Right atrium auricular region (tissue), 2 donors: ENCODE data around the gene APOBEC4. TPM values are rescaled to one million over a fixed set of nuclear protein-coding genes. Genes with fewer than 3 reads are reported as not detected.
"Not testable (repeated sequence)": the region's sequence is repeated elsewhere in the genome, so short reads cannot be mapped to it uniquely, and the experiment has no call there.

Experiments
- DNase-seq: peaks from one replicate; pipeline ENCODE4 v3.0.0-alpha.2; 2019; ENCODE audit warnings: low spot score
- H3K27ac ChIP-seq, 2 donors: fragments of 200-600 bp; sonication (generic); 1 replicate in 1 of 2; 2 replicates in 1 of 2; pipeline ENCODE4 v1.5.1; 2016 to 2019
- H3K27me3 ChIP-seq, 2 donors: fragments of 200-600 bp; sonication (generic); one replicate each; pipeline versions ENCODE4 v1.5.1 to v1.6.0; 2017 to 2019
- H3K36me3 ChIP-seq: fragments of 200-600 bp; sonication (generic); one replicate; pipeline ENCODE4 v1.5.1; 2016
- H3K4me1 ChIP-seq, 2 donors: fragments of 200-600 bp; sonication (generic); one replicate each; pipeline versions ENCODE4 v1.5.1 to v1.6.0; 2017 to 2019
- H3K4me3 ChIP-seq, 2 donors: fragments of 200-600 bp; sonication (generic); 1 replicate in 1 of 2; 2 replicates in 1 of 2; pipeline ENCODE4 v1.5.1; 2017 to 2019; ENCODE audit warnings: mild to moderate bottlenecking in 1 of 2, moderate library complexity in 1 of 2
- H3K9me3 ChIP-seq, 2 donors: fragments of 200-600 bp; sonication (generic); one replicate each; pipeline ENCODE4 v1.5.1; 2019
- total RNA-seq, 2 donors: library from RNA; depleted of rRNA; stranded (reverse); fragments of >200 nt; gene quantifications; one replicate each; pipeline ENCODE4 v1.1.0, GENCODE V29; 2016
- TF ChIP-seq, protein P1 (sequence below), 2 donors: fragments of 200-600 bp; sonication (generic); IDR thresholded peaks; one replicate each; pipeline ENCODE4 v1.5.1; 2019; ENCODE audit warnings: antibody characterized with exemption in 2 of 2

The APOBEC4 gene
- total RNA-seq, 2 donors from 2014 or later, result not detected

GRCh38 chr1:183688341-183689060, 35.4 kb upstream of the APOBEC4 start:
- Histone ChIP-seq H3K9me3 (no peaks in the 10 kb centered on the region), H3K27me3 (no peaks in the 10 kb centered on the region), H3K36me3 (no peaks in the 10 kb centered on the region), H3K4me3 (no peak overlapping the region), H3K27ac (no peak overlapping the region), H3K4me1 (peaks cover 0 to 4% of the 10 kb centered on the region in 2 donors)
- DNase-seq, result no peak
- TF ChIP-seq, protein P1, sequence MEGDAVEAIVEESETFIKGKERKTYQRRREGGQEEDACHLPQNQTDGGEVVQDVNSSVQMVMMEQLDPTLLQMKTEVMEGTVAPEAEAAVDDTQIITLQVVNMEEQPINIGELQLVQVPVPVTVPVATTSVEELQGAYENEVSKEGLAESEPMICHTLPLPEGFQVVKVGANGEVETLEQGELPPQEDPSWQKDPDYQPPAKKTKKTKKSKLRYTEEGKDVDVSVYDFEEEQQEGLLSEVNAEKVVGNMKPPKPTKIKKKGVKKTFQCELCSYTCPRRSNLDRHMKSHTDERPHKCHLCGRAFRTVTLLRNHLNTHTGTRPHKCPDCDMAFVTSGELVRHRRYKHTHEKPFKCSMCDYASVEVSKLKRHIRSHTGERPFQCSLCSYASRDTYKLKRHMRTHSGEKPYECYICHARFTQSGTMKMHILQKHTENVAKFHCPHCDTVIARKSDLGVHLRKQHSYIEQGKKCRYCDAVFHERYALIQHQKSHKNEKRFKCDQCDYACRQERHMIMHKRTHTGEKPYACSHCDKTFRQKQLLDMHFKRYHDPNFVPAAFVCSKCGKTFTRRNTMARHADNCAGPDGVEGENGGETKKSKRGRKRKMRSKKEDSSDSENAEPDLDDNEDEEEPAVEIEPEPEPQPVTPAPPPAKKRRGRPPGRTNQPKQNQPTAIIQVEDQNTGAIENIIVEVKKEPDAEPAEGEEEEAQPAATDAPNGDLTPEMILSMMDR (IDR thresholded peaks at IDR 0.05), result no peak

GRCh38 chr1:183687546-183688304, 34.6 kb upstream of the APOBEC4 start:
- Histone ChIP-seq H3K4me3 (no peak overlapping the region), H3K27ac (no peak overlapping the region), H3K36me3 (no peaks in the 10 kb centered on the region), H3K27me3 (no peaks in the 10 kb centered on the region), H3K4me1 (no peaks in the 10 kb centered on the region), H3K9me3 (no peaks in the 10 kb centered on the region)
- no peak for DNase-seq
- TF ChIP-seq, protein P1 (IDR thresholded peaks at IDR 0.05), result no peak

- TF ChIP-seq, protein P1 (IDR thresholded peaks at IDR 0.05), result no peak
- no peaks in the 10 kb centered on the region for H3K27me3 ChIP-seq
- H3K4me3 ChIP-seq, result no peak overlapping the region
- DNase-seq, result no peak
- no peaks in the 10 kb centered on the region for H3K4me1 ChIP-seq
- H3K27ac ChIP-seq, result no peak overlapping the region
- H3K9me3 ChIP-seq, result no peaks in the 10 kb centered on the region
- no peaks in the 10 kb centered on the region for H3K36me3 ChIP-seq
Observed at GRCh38 chr1:183686229-183686628, 33.1 kb upstream of the APOBEC4 start.

DNA sequence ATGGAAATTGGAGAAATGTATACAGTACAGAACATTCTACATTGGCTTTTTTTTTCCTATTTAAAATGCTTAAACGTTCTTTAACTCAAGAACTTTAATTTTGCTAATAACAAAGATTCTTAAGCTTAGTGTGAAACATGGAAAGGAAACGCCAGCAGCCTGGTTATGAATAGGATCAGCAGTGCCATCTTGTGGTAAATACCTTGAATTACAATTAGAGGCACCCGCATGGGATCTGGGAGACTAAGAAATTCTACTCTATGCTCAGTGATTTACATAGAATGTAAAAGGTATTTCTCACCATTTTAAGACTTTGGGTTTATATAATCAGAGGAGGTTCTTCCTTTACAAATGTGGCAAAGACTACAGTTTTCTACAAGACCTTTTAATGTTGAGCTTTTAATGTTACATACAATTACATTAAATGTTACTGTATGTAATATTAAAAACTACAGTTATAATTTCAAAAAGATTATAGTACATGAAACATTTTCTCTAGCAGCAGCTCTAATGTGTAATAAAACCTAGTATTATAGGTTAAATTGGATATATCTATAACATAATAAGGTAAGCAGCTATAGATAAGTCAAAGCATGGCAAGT, 32.1 kb upstream of the APOBEC4 start:
- TF ChIP-seq, protein P1 (IDR thresholded peaks at IDR 0.05), result peak; percentile 65 to 78
- H3K27me3 ChIP-seq, result no peaks in the 10 kb centered on the region
- DNase-seq, result no peak
- no peaks in the 10 kb centered on the region for H3K36me3 ChIP-seq
- H3K27ac ChIP-seq, result no peak overlapping the region
- H3K4me1 ChIP-seq, result no peaks in the 10 kb centered on the region
- no peak overlapping the region for H3K4me3 ChIP-seq
- no peaks in the 10 kb centered on the region for H3K9me3 ChIP-seq

DNA sequence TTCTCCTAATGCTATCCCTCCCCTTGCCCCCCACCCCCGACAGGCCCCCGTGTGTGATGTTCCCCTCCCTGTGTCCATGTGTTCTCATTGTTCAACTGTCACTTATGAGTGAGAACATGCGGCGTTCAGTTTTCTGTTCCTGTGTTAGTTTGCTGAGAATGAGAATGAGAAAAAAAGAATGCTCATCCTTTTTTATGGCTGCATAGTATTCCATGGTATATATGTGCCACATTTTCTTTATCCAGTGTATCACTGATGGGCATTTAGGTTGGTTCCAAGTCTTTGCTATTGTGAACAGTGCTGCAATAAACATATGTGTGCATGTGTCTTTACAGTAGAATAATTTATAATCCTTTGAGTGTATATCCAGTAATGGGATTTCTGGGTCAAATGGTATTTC, 26.2 kb upstream of the APOBEC4 start:
- not testable (repeated sequence) for DNase-seq, H3K4me3 ChIP-seq, H3K27me3 ChIP-seq

GRCh38 chr1:183678819-183679218, 25.7 kb upstream of the APOBEC4 start:
- Histone ChIP-seq H3K36me3 (no peaks in the 10 kb centered on the region), H3K27me3 (no peaks in the 10 kb centered on the region), H3K4me1 (peaks cover 0 to 7% of the 10 kb centered on the region in 2 donors), H3K9me3 (no peaks in the 10 kb centered on the region), H3K27ac (no peak overlapping the region), H3K4me3 (no peak overlapping the region)
- DNase-seq, result no peak
- TF ChIP-seq, protein P1 (IDR thresholded peaks at IDR 0.05), result no peak

More for the DNA sequence above, 26.2 kb upstream of the APOBEC4 start:
- H3K27ac ChIP-seq, H3K4me1 ChIP-seq, H3K9me3 ChIP-seq, H3K36me3 ChIP-seq: not testable (repeated sequence)
